Nephron progenitor cell (in vitro differentiated cells): Measurements from ENCODE around the gene ADAMTS3.
"Not testable (repeated sequence)": the region's sequence is repeated elsewhere in the genome, so short reads cannot be mapped to it uniquely, and the experiment has no call there.

Experiments
- DNase-seq: peaks from one replicate; pipeline ENCODE4 v3.0.0; 2021
- H3K27ac Mint-ChIP-seq: 2 replicates; pipeline ENCODE4 v1.8.0; 2021; ENCODE audit warnings: mild to moderate bottlenecking, moderate library complexity, mixed read lengths
- H3K27me3 Mint-ChIP-seq: 2 replicates; pipeline ENCODE4 v1.8.0; 2021; ENCODE audit warnings: mild to moderate bottlenecking, low read depth, mixed read lengths; ENCODE audit not compliant: poor library complexity
- H3K36me3 Mint-ChIP-seq: 2 replicates; pipeline ENCODE4 v1.8.0; 2021; ENCODE audit warnings: low read depth, mixed read lengths
- H3K4me1 Mint-ChIP-seq: 2 replicates; pipeline ENCODE4 v1.8.0; 2021; ENCODE audit warnings: mixed read lengths
- H3K4me3 Mint-ChIP-seq: 2 replicates; pipeline ENCODE4 v1.8.0; 2021; ENCODE audit warnings: mild to moderate bottlenecking, moderate library complexity, mixed read lengths
- H3K9me3 Mint-ChIP-seq: 2 replicates; pipeline ENCODE4 v1.8.0; 2021; ENCODE audit warnings: mild to moderate bottlenecking, moderate library complexity, mixed read lengths
- CTCF ChIP-seq: fragments of 200-600 bp; sonication (generic); IDR thresholded peaks from 2 replicates; pipeline ENCODE4 v1.5.0; 2021; ENCODE audit warnings: antibody characterized with exemption

ADAMTS3 gene

GRCh38 chr4:72558655-72559054, 10.4 kb downstream of the ADAMTS3 start:
- Mint-ChIP-seq H3K4me3 (no peak overlapping the region), H3K27me3 (no peaks in the 10 kb centered on the region), H3K9me3 (peaks cover 10% of the 10 kb centered on the region), H3K4me1 (no peaks in the 10 kb centered on the region), H3K27ac (peak overlapping the region; percentile 12), H3K36me3 (peaks cover 26% of the 10 kb centered on the region)
- TF ChIP-seq CTCF: no peak
- no peak for DNase-seq

- peaks cover 9% of the 10 kb centered on the region for H3K4me1 Mint-ChIP-seq
- H3K4me3 Mint-ChIP-seq: no peak overlapping the region
- H3K36me3 Mint-ChIP-seq: peaks cover 26% of the 10 kb centered on the region
- H3K27ac Mint-ChIP-seq: no peak overlapping the region
- no peak for DNase-seq
- H3K9me3 Mint-ChIP-seq: peaks cover 10% of the 10 kb centered on the region
- H3K27me3 Mint-ChIP-seq: no peaks in the 10 kb centered on the region
- TF ChIP-seq CTCF: no peak
Measured at GRCh38 chr4:72557021-72557420, 12.0 kb downstream of the ADAMTS3 start.

- Mint-ChIP-seq H3K9me3 (peaks cover 8% of the 10 kb centered on the region), H3K4me3 (no peak overlapping the region), H3K27me3 (no peaks in the 10 kb centered on the region), H3K4me1 (peaks cover 9% of the 10 kb centered on the region), H3K27ac (no peak overlapping the region), H3K36me3 (peaks cover 23% of the 10 kb centered on the region)
- DNase-seq: no peak
- no peak for TF ChIP-seq CTCF
Measured at GRCh38 chr4:72555377-72555831, 13.6 kb downstream of the ADAMTS3 start.

GRCh38 chr4:72553540-72554337, 15.3 kb downstream of the ADAMTS3 start:
- Mint-ChIP-seq H3K4me1 (peaks cover 9% of the 10 kb centered on the region), H3K27ac (no peak overlapping the region), H3K4me3 (no peak overlapping the region), H3K27me3 (no peaks in the 10 kb centered on the region), H3K36me3 (peaks cover 7% of the 10 kb centered on the region), H3K9me3 (no peaks in the 10 kb centered on the region)
- no peak for DNase-seq
- TF ChIP-seq CTCF: no peak

GRCh38 chr4:72552447-72552846, 16.6 kb downstream of the ADAMTS3 start:
- Mint-ChIP-seq H3K4me1 (peaks cover 9% of the 10 kb centered on the region), H3K4me3 (no peak overlapping the region), H3K9me3 (no peaks in the 10 kb centered on the region), H3K36me3 (peaks cover 7% of the 10 kb centered on the region), H3K27me3 (no peaks in the 10 kb centered on the region), H3K27ac (peak overlapping the region; percentile 1)
- no peak for TF ChIP-seq CTCF
- no peak for DNase-seq

- TF ChIP-seq CTCF: no peak
- Mint-ChIP-seq H3K4me3 (no peak overlapping the region), H3K27me3 (no peaks in the 10 kb centered on the region), H3K9me3 (peaks cover 3% of the 10 kb centered on the region), H3K27ac (no peak overlapping the region), H3K4me1 (no peaks in the 10 kb centered on the region), H3K36me3 (peaks cover 17% of the 10 kb centered on the region)
- DNase-seq: no peak
Measured at GRCh38 chr4:72546456-72546855, 22.6 kb downstream of the ADAMTS3 start.

- Mint-ChIP-seq H3K9me3 (peaks cover 48% of the 10 kb centered on the region), H3K36me3 (peaks cover 49% of the 10 kb centered on the region)
- H3K4me3 Mint-ChIP-seq, DNase-seq, H3K27ac Mint-ChIP-seq, H3K4me1 Mint-ChIP-seq, H3K27me3 Mint-ChIP-seq: not testable (repeated sequence)
Measured at GRCh38 chr4:72540694-72541093, 28.3 kb downstream of the ADAMTS3 start.
